ENCODE data around the gene TRIOBP.

DNA sequence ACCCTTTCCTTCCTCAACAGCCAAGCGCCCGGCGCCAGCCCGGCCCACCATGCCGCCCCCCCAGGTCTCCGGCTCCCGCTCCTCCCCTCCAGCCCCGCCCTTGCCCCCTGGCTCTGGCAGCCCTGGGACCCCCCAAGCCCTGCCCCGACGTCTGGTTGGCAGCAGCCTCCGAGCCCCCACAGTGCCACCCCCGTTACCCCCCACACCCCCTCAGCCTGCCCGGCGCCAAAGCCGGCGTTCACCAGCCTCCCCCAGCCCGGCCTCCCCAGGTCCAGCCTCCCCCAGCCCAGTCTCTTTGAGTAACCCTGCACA lies 41.6 kb upstream of the TRIOBP start:
- no peak for TF ChIP-seq POLR2A (IDR thresholded peaks at IDR 0.05; ENCODE audit: low read depth)
- TF ChIP-seq, protein P1, sequence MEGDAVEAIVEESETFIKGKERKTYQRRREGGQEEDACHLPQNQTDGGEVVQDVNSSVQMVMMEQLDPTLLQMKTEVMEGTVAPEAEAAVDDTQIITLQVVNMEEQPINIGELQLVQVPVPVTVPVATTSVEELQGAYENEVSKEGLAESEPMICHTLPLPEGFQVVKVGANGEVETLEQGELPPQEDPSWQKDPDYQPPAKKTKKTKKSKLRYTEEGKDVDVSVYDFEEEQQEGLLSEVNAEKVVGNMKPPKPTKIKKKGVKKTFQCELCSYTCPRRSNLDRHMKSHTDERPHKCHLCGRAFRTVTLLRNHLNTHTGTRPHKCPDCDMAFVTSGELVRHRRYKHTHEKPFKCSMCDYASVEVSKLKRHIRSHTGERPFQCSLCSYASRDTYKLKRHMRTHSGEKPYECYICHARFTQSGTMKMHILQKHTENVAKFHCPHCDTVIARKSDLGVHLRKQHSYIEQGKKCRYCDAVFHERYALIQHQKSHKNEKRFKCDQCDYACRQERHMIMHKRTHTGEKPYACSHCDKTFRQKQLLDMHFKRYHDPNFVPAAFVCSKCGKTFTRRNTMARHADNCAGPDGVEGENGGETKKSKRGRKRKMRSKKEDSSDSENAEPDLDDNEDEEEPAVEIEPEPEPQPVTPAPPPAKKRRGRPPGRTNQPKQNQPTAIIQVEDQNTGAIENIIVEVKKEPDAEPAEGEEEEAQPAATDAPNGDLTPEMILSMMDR (IDR thresholded peaks at IDR 0.05): no peak
- TF ChIP-seq EP300 (IDR thresholded peaks at IDR 0.05): no peak
- no peak for TF ChIP-seq POLR2AphosphoS5 (IDR thresholded peaks at IDR 0.05)
